CD14-positive monocyte (primary cell): ENCODE data around the gene MAMLD1. TPM values are rescaled to one million over a fixed set of nuclear protein-coding genes. Genes with fewer than 3 reads are reported as not detected.
A peak's percentile ranks its signal among the peaks of the same experiment; 100 is the strongest.

Experiments used
- DNase-seq, 3 donors: peaks; one replicate each; pipeline ENCODE4 v3.0.0-alpha.2; 2011 to 2022
- H2AFZ ChIP-seq: 2 replicates; pipeline ENCODE4 v1.6.0; 2012; ENCODE audit warnings: mild to moderate bottlenecking, low read depth, low read length, inconsistent platforms; ENCODE audit not compliant: insufficient read depth, poor library complexity, severe bottlenecking
- H3K27ac ChIP-seq, 2 donors: 1 replicate in 1 of 2; 2 replicates in 1 of 2; pipeline ENCODE4 v1.5.1; 2012 to 2013; ENCODE audit warnings: low read length in 2 of 2, control low read depth in 1 of 2, inconsistent platforms in 1 of 2, low read depth in 1 of 2, mild to moderate bottlenecking in 1 of 2
- H3K27me3 ChIP-seq, 2 donors: one replicate each; pipeline versions ENCODE4 v1.6.0 to v1.6.1; 2011 to 2013; ENCODE audit warnings: low read length in 2 of 2; ENCODE audit not compliant: control insufficient read depth in 2 of 2, insufficient read depth in 2 of 2
- H3K36me3 ChIP-seq, 2 donors: replicated peaks in 1 of 2; 1 replicate in 1 of 2; 2 replicates in 1 of 2; pipeline versions ENCODE4 v1.5.1 to v1.6.1; 2012 to 2013; ENCODE audit warnings: low read length in 2 of 2, control low read depth in 1 of 2, inconsistent platforms in 1 of 2, mild to moderate bottlenecking in 1 of 2; ENCODE audit not compliant: insufficient read depth in 2 of 2, control insufficient read depth in 1 of 2
- H3K4me1 ChIP-seq, 2 donors: 1 replicate in 1 of 2; 2 replicates in 1 of 2; pipeline versions ENCODE4 v1.5.1 to v1.6.1; 2012 to 2013; ENCODE audit warnings: low read length in 2 of 2, control low read depth in 1 of 2, inconsistent platforms in 1 of 2, mild to moderate bottlenecking in 1 of 2, moderate library complexity in 1 of 2; ENCODE audit not compliant: insufficient read depth in 2 of 2, control insufficient read depth in 1 of 2
- H3K4me2 ChIP-seq: replicated peaks from 2 replicates; pipeline ENCODE3; 2012; ENCODE audit warnings: low read length, moderate library complexity, mild to moderate bottlenecking; ENCODE audit not compliant: poor library complexity, severe bottlenecking; ENCODE audit errors: extremely low read depth
- H3K4me3 ChIP-seq, 3 experiments: fragments of 200-600 bp in 1 of 3; sonication (generic) in 1 of 3; replicated peaks in 1 of 3; 1 replicate in 2 of 3; 2 replicates in 1 of 3; pipeline ENCODE4 v1.5.1; 2011 to 2013; ENCODE audit warnings: low read length in 3 of 3, mild to moderate bottlenecking in 3 of 3, control low read depth in 2 of 3, low read depth in 2 of 3, inconsistent platforms in 1 of 3, moderate library complexity in 1 of 3
- H3K79me2 ChIP-seq: 2 replicates; pipeline ENCODE4 v1.6.0; 2012; ENCODE audit warnings: mild to moderate bottlenecking, control low read depth, inconsistent platforms, low read length, moderate library complexity; ENCODE audit not compliant: insufficient read depth
- H3K9ac ChIP-seq: 2 replicates; pipeline ENCODE4 v1.6.0; 2017; ENCODE audit warnings: low read length, mild to moderate bottlenecking; ENCODE audit not compliant: insufficient read depth, poor library complexity, severe bottlenecking
- H3K9me3 ChIP-seq, 2 donors: replicated peaks in 1 of 2; 1 replicate in 1 of 2; 2 replicates in 1 of 2; pipeline versions ENCODE4 v1.5.1 to v1.6.1; 2012 to 2013; ENCODE audit warnings: low read length in 2 of 2, control low read depth in 1 of 2; ENCODE audit not compliant: control insufficient read depth in 1 of 2, insufficient read depth in 1 of 2
- H4K20me1 ChIP-seq: 2 replicates; pipeline ENCODE4 v1.6.0; 2012; ENCODE audit warnings: mild to moderate bottlenecking, low read length, control low read depth, moderate library complexity; ENCODE audit not compliant: insufficient read depth
- H3K27ac Mint-ChIP-seq, 7 donors: one replicate each; pipeline ENCODE4 v1.8.0; 2020; ENCODE audit warnings: mild to moderate bottlenecking in 7 of 7, mixed read lengths in 7 of 7, moderate library complexity in 6 of 7, inconsistent platforms in 2 of 7
- H3K27me3 Mint-ChIP-seq, 3 donors: one replicate each; pipeline ENCODE4 v1.8.0; 2021 to 2022; ENCODE audit warnings: low read depth in 3 of 3, mild to moderate bottlenecking in 3 of 3, mixed read lengths in 3 of 3, moderate library complexity in 3 of 3, inconsistent platforms in 1 of 3
- H3K36me3 Mint-ChIP-seq, 2 donors: one replicate each; pipeline ENCODE4 v1.8.0; 2020; ENCODE audit warnings: mixed read lengths in 2 of 2, inconsistent platforms in 1 of 2, mild to moderate bottlenecking in 1 of 2
- H3K4me1 Mint-ChIP-seq: one replicate; pipeline ENCODE4 v1.8.0; 2020; ENCODE audit warnings: mild to moderate bottlenecking, mixed read lengths
- H3K4me3 Mint-ChIP-seq, 2 donors: one replicate each; pipeline ENCODE4 v1.8.0; 2020; ENCODE audit warnings: mild to moderate bottlenecking in 2 of 2, mixed read lengths in 2 of 2, moderate library complexity in 1 of 2
- H3K9me3 Mint-ChIP-seq, 7 donors: one replicate each; pipeline ENCODE4 v1.8.0; 2020 to 2022; ENCODE audit warnings: mixed read lengths in 7 of 7, mild to moderate bottlenecking in 6 of 7, moderate library complexity in 6 of 7, inconsistent platforms in 2 of 7
- CTCF ChIP-seq: fragments of 200-600 bp; IDR thresholded peaks from one replicate; pipeline ENCODE4 v1.8.0; 2022; ENCODE audit warnings: antibody characterized with exemption, mild to moderate bottlenecking
- WGBS: methylation state at CpG from one replicate; pipeline ENCODE4 v1.1.5; 2013; ENCODE audit warnings: missing lambda C conversion rate; ENCODE audit not compliant: insufficient coverage; 5-methylcytosine and 5-hydroxymethylcytosine counted together
- intact Hi-C, 2 donors: fragments of 100-400 bp; cut with micrococcal nuclease; formaldehyde crosslinking; loops; one replicate each; pipeline versions ENCODE4 v1.15.0 to v1.15.1; 2023
- polyA plus RNA-seq, 3 donors: library from polyadenylated mRNA; depleted of rRNA in 1 of 3; unstranded in 2 of 3; stranded (reverse) in 1 of 3; fragments of 300-500 nt in 2 of 3; fragments of >200 nt in 1 of 3; fragmentation: Illumina TruSeq in 2 of 3; gene quantifications; 1 replicate in 2 of 3; 2 replicates in 1 of 3; pipeline ENCODE4 v1.2.3, GENCODE V29; 2012 to 2021

The MAMLD1 gene
- polyA plus RNA-seq, 3 donors: not detected

DNA sequence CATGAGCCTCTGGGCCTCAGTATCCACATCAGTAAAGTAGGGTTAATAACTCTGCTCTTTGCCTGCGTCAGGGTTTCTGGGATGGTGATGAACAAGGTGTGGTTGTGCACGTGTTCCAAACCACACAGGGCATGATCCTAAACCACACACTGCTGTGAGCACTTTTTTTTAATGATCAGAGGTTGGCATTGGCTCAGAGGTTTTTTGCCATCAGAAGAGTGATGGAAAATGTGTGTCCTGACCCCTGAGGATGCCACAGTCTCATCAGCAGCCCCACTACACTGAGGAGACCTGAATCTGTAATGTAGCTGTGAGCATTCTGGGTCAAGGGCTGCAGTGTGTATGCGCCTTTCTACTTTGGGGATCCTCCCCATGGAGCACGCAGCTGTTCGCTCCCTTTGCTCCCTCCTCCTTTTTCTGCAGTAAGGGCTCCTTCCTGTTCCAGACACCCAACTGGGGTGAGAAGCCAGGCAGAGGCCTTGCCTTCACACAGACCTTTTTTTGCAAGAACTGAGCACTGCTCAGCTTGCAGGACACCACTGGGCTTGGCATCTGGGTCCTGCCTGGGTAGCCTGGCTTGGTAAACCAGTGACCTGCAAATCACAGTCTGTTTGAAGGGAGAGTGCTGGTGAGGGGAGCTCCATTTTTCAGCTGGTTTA lies 87.5 kb downstream of the MAMLD1 start:
- no CpG with 5 or more reads among the region's 5 CpGs for WGBS
- Histone ChIP-seq H3K27me3 (no peaks in the 10 kb centered on the region), H3K9me3 (no peaks in the 10 kb centered on the region), H3K36me3 (no peaks in the 10 kb centered on the region), H3K4me2 (no peak overlapping the region), H3K4me1 (peaks cover 28% of the 10 kb centered on the region in 2 donors), H3K4me3 (no peak overlapping the region), H2AFZ (no peak overlapping the region), H3K79me2 (no peaks in the 10 kb centered on the region), H4K20me1 (no peaks in the 10 kb centered on the region), H3K9ac (no peak overlapping the region), H3K27ac (no peak overlapping the region)
- H3K4me1 Mint-ChIP-seq: peaks cover 32% of the 10 kb centered on the region
- H3K36me3 Mint-ChIP-seq: no peaks in the 10 kb centered on the region
- DNase-seq: no peak
- intact Hi-C loops: no loop called here
- no peaks in the 10 kb centered on the region for H3K27me3 Mint-ChIP-seq
- peaks cover 0 to 1% (median 0%) of the 10 kb centered on the region in 7 donors for H3K9me3 Mint-ChIP-seq
- H3K27ac Mint-ChIP-seq: no peak overlapping the region
- no peak for TF ChIP-seq CTCF
- no peak overlapping the region for H3K4me3 Mint-ChIP-seq

DNA sequence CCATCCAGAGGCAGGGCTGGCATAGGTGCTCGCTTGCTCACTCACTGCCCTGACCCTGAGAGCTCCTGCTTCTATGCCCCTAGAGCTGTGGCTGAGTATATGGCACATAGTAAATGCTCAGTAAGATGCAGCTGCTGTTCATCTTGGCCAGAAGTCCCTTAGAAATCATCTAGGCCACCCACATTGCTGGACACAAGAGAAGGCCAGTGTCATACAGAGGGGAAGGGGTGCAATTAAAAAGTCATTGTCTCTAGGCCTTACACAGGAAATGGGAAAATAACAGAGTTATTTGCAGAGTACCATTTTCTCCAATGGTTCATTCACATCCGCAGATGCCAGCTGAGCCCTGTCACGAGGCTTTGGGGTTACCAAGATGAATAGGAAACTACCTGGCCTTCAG lies 88.8 kb downstream of the MAMLD1 start:
- Mint-ChIP-seq H3K27me3 (no peaks in the 10 kb centered on the region), H3K36me3 (no peaks in the 10 kb centered on the region), H3K9me3 (peaks cover 0 to 1% (median 0%) of the 10 kb centered on the region in 7 donors), H3K4me1 (peaks cover 22% of the 10 kb centered on the region), H3K4me3 (no peak overlapping the region), H3K27ac (peak overlapping the region in 1 of 7 donors; percentile 5)
- Histone ChIP-seq H3K27me3 (no peaks in the 10 kb centered on the region), H3K36me3 (no peaks in the 10 kb centered on the region), H3K9me3 (no peaks in the 10 kb centered on the region), H3K4me2 (no peak overlapping the region), H2AFZ (no peak overlapping the region), H3K27ac (no peak overlapping the region), H3K9ac (no peak overlapping the region), H3K4me1 (peaks cover 15 to 16% of the 10 kb centered on the region in 2 donors), H3K79me2 (no peaks in the 10 kb centered on the region), H4K20me1 (no peaks in the 10 kb centered on the region), H3K4me3 (no peak overlapping the region)
- no peak for TF ChIP-seq CTCF
- intact Hi-C loops: no loop called here
- no peak for DNase-seq
- WGBS: 83% methylated on average over 1 of the region's 3 CpGs
